Gastrocnemius medialis (tissue), 4 donors: ENCODE results near the gene LAMC3.

Source experiments
- POLR2A ChIP-seq, 2 donors: fragments of 450-650 bp; IDR thresholded peaks; one replicate each; pipeline ENCODE4 v1.6.1; 2017; ENCODE audit warnings: antibody characterized with exemption in 2 of 2, mild to moderate bottlenecking in 2 of 2, moderate library complexity in 2 of 2
- TF ChIP-seq, protein P1 (sequence below), 5 experiments: fragments of 450-650 bp in 3 of 5; fragments of 200-600 bp in 2 of 5; sonication (generic) in 2 of 5; IDR thresholded peaks in 4 of 5; conservative IDR thresholded peaks in 1 of 5; 1 replicate in 4 of 5; 2 replicates in 1 of 5; pipeline ENCODE4 v1.5.1; 2016 to 2019; ENCODE audit warnings: antibody characterized with exemption in 5 of 5, mild to moderate bottlenecking in 3 of 5, moderate library complexity in 3 of 5

DNA sequence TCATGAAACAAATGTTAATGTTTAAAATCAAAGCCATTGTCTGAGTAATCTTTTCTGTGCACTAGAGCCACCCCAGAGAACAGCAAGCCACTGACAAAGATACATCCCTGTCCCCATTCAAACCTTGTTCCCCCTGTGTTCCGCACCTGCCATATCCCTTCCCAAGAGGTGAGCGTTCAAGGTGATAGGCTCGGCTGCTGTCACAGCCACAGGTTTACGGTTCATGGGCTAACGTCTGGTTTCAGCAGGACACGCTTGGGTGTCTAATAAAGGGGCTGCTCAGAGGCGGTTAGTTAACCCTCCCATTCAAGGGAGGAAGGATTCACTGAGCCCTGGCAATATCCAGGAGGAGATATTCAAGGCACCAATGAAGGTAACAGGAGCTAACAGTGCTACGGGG, 24.5 kb upstream of the LAMC3 start:
- TF ChIP-seq, protein P1, sequence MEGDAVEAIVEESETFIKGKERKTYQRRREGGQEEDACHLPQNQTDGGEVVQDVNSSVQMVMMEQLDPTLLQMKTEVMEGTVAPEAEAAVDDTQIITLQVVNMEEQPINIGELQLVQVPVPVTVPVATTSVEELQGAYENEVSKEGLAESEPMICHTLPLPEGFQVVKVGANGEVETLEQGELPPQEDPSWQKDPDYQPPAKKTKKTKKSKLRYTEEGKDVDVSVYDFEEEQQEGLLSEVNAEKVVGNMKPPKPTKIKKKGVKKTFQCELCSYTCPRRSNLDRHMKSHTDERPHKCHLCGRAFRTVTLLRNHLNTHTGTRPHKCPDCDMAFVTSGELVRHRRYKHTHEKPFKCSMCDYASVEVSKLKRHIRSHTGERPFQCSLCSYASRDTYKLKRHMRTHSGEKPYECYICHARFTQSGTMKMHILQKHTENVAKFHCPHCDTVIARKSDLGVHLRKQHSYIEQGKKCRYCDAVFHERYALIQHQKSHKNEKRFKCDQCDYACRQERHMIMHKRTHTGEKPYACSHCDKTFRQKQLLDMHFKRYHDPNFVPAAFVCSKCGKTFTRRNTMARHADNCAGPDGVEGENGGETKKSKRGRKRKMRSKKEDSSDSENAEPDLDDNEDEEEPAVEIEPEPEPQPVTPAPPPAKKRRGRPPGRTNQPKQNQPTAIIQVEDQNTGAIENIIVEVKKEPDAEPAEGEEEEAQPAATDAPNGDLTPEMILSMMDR (IDR thresholded peaks at IDR 0.05 in 4 of 5, conservative IDR thresholded peaks at IDR 0.05 in 1 of 5) = no peak
- TF ChIP-seq POLR2A (IDR thresholded peaks at IDR 0.05) = no peak
